NK-92 (cell line): ENCODE results near the gene NEMP2.
"Not testable (repeated sequence)": the region's sequence is repeated elsewhere in the genome, so short reads cannot be mapped to it uniquely, and the experiment has no call there.

Experiments used
- DNase-seq: peaks from one replicate; lab custom pipeline; 2025; ENCODE audit not compliant: unreplicated experiment; lab: John Stamatoyannopoulos, UW

Gene NEMP2

DNA sequence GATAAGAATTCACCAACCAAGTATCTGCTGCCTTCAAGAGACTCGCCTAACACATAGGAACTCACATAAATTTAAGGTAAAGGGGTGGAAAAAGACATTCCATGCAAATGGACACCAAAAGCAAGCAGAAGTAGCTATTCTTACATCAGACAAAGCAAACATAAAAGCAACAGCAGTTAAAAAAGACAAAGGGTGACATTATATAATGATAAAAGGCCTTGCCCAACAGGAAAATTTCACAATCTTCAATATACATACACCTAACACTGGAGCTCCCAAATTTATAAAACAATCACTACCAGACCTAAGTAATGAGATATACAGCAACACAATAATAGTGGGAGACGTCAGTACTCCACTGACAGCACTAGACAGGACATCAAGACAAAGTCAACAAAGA lies 41.4 kb downstream of the NEMP2 start:
- DNase-seq = no peak

DNA sequence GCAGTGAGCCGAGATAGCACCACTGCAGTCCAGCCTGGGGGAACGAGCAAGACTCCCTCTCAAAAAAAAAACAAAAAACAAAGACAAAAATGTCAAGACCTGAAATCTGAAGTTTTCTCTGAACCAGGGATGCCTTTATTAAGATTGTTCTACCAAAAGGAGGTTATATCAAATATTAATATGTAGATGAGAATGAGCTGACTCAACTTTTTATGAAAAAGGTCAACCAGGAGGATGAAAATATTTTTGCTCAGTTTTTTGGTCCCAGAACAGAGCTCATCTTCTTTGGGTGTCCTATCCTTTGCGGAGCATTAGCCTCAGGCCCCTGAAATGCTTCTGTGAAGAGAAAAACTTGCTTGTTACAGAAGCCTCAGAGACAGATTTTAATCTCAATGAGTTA lies 44.0 kb downstream of the NEMP2 start:
- no peak for DNase-seq

DNA sequence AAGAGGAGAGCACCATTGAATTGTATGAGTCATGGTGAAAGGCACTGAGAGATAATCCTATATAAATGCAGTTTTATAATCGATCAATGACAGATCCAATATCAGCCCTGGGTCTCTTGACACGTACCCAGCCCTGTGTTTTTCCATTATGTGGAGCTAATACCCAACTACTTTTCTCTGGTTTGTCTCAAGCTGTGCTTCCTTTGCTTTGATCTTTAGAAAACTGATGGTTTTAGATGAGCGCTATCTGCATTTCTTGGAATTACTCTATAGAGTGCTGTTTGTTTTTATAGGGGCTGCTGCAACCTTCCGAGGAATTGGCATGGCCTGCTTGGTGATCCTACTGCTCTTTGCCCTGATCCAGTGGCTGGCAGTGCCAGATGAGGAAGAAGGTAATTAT lies 45.0 kb downstream of the NEMP2 start:
- DNase-seq = no peak

DNA sequence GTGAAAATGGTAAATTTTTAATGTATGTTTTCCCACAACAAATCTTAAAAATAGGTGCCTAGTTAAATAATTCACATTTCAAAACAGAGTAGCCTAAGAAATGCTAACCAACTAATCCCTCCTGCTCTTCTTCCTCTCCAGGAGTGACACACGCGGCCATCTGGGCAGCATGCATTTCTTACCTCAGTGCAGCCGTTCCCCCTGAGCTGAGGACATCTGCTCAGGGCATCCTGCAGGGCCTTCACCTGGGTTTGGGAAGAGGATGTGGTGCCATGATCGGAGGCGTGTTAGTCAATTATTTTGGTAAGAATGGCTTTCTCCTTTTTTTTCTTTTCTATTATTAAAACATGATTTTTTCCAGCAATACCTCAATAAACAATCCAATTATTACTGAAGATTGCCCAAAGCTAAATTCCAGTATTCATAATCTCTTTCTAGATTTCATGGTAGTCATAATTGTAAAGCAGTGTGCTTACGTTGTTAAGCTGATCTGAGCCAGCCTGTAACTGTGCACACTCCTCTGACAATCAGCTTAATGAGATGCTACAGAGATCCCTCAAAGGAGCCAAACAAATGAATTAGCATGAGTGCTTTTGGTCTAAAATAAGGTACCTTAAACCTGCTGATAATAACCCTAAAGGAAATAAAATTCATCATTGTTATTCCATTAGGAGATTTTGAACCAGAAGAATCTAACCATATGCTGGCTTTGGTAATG lies 45.8 kb downstream of the NEMP2 start:
- DNase-seq = no peak

DNA sequence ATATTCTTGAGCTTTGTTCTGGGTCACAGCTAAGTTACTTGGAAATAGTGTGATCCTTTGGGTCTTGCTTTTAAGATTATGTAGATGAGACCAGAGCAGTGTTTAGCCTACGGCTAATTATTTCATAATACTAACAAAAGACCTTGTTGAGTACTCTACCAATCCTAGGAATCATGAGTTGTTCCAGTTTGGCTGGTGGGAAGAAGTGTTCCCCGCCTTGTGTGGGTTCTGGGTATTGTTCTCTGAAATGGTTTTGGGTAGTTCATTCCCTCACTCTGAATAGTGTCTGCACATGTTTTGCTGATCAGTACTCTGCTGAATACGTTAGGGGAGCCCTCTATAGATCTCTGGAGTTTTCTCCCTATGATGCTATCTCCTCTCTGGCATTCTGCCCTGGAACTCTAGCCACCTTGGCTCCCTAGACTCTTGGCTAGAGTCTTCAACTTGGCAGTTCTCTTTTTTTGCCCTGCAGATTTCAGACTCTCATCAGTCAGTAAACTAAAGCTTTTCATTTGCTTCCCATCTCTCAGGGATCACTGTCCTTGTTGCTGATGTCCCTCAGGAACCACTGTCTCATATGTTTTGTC lies 48.4 kb downstream of the NEMP2 start:
- no peak for DNase-seq

DNA sequence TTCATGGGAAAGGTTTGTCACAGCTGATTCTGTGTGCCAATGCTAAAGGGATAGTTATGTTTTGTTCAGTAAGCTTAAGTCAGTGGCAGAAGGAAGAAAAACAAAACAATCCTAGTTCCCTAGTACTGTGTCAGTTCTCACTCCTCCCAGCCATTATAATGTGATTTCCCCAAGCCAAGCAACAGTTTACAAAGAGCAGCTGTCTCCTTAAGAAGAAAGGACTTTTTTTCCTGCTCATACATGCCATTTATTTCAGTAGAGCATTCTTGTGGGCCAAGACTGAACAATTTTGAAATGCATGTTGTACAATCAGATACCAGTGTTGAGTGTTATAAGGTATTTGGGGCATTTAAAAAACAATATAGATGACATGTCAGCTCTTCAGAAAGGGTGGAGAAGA lies 52.1 kb downstream of the NEMP2 start:
- DNase-seq = no peak

DNA sequence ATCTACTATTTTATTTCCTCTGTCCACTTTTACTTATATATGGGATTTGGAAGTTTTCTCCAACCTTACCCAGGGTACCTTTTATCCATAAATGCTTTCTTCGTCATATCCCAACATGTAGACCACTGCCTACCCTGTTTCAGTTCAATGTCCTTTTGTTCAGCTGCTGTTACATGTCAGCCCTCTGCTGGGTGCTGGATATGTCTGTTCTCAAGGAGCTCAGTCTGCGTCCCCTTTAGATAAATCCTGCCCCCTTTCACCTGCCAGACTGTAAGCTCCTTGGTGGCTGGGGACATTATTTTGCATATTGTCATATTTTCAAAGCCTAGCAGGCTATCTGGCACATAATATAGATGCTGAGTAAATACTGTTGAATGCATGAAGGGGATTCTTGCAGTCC lies 53.2 kb downstream of the NEMP2 start:
- no peak for DNase-seq

DNA sequence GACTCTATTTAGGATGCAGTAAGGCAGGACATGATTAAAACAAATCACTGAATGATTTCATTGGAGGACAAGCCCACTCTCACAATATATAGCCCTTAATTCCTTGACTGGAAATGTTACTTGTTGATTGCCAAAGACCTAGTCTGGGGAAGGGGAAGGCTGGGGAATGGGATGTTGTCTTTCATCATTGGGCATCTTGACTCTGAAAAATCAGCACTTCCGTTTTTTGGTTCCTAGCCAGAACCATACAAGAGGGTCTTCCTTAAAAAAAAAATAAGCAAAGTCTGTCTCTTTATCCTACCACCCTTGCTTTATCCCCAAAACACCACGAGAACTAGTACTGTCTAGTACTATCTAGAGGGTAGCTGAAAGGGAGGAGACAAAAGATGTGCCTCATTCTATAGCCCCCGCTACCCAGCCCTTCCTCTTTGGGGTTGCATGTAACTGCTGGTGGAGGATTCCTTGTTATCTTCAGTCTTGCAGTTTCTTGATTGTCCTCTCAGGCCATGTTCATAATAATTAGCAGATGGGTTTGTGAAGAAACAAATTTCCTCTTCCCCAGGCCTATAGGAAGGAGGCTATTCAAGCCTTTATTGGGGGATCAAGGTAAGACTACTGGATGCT lies 55.8 kb downstream of the NEMP2 start:
- DNase-seq = no peak

DNA sequence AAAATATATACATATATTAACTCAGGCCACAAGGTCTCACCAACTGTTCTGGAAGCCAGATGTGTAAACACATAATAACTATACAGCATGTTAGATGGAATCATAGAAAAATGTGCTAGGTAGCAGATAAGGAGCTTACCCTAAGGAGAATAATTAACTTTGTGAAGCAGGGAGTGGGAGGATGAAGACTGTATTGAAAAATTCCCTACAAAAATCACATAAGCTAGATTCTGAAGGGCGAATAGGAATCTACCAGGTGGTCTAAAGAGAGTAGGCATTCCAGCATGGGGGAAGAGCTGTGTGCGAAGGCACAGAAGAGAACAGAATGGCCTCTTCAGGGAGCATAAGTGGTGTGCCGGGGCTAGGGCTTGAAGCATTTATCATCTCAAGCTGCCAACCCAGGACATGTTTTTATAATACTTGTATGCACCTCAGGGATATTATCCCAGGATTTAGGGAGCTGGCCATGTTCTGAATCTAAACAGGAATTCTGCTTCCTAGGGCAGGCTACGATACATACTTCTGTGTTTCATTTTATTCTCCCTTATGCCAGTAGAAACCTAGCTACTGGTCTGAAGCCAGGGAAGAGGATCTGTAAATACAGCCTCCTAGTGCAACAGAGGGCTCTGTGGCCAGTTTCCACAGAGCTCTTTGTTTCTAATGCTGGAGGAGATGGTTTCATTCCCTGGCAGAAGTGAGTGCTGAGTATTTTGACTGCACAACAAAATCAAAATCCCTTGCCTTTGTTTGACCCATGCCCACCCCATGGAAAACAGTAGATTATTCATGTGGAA lies 56.7 kb downstream of the NEMP2 start:
- DNase-seq = no peak

DNA sequence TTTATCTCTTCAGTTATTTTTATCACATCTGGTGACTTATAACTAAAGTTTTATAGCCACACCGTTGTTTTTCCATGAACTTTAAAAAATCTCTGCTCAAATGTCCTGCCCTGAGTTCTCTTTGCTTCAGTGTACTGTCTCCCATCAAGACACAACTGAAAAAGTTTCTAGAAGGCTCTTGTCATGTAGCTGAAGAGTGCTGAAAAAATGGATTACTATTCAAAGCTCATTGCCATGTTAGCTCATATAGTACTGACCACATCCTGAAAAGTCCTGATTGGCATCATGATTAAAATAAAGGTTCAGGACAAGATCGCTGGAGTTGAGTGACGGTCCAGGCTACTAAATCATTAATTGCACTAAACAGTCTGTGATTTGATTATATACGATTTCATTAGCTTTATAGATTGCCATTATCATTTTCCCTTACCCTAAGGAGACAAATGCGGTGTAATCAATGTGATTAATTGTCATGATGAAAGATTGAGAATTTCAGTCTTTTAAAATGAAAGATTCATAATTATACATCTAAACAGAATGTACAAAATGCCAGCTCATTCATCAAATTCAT lies 64.2 kb downstream of the NEMP2 start:
- DNase-seq = no peak

DNA sequence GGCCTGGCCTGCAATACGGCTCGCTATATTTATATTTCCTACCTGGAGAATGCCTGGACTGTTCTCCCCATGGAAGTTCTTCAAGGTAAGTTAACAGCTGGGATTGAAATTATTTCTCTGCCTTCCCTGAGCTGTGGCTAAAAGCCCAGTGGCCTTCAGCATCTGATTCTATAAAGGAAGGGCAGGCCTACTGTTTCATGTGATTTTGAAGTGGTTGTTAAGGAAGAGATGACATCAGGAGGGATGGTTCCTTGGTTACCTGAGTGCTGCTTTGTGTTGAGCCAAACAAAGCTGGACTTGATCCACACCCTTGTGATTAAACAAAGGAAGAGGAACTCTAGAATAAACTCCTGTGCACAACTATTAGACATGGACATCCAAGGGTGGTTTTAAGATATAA lies 64.8 kb downstream of the NEMP2 start:
- DNase-seq = no peak

DNA sequence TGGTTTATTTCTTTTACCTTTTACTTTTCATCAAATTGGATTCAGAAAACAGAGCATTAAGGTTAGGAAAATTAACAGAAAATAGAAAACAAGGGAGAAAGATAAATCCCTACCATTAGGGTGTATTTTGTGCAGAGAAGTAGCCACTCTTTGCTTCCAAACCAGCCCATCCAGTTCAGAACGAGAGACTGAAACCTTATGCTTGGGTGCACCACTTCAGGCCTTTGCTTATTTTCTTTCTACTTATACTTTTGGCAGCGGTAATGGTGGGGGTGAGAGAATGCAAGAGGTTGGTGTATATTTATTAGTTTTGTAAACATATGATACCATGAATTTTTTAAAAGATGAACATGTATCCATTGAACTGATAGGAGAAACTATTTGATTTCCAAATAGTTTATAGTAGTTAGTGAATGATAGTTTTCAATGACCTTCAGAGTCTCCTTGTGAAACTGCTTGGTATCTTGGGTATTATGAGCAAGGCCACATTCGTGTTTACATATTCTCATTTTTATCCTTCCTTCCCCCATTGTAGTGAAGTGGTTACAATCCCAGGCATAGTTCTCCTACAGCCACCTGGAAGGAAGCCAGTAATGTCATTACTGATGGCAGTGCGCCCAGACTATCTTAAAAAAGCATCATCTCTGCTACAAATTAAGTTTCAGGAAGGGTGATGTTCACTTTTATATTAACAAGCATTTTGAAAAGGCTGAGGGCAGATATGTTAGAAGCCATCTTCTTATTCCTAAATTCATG lies 65.5 kb downstream of the NEMP2 start:
- no peak for DNase-seq

DNA sequence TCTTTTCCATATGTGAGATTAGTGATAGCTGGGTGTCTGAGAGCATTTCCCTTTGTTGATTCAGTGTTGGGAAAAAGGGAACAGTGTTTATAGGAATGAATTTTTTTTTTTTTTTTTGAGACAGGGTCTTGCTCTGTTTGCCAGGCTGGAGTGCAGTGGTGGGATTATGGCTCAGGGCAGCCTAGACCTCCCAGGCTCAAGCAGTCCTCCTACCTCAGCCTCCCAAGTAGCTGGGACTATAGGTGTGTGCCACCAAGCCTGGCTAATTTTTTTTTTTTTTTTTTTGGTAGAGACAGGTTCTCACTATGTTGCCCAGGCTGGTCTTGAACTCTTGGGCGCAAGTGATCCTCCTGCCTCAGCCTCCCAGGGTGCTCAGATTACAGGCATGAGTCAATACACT lies 66.2 kb downstream of the NEMP2 start:
- not testable (repeated sequence) for DNase-seq

DNA sequence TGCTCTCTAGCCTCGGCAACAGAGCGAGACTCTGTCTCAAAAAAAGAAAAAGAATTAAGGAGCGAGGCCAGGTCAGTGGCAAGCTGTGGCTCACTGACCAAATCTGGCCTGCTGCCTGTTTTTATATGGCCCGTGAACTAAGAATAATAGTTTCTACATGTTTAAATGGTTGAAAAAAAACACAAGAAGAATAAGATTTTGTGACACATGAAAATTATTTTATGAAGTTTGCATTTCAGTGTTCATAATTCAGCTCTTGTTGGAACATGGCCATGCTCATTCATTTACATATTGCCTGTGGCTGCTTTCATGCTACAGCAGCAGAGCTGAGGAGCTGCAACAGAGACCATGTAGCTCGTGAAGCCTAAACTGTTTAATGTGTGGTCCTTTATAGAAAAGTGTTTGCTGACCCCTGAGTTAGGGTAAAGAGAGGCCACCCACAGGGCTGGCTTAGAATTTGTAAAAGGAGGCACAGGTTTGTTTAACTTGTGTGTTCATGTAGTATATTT lies 66.9 kb downstream of the NEMP2 start:
- DNase-seq = no peak

DNA sequence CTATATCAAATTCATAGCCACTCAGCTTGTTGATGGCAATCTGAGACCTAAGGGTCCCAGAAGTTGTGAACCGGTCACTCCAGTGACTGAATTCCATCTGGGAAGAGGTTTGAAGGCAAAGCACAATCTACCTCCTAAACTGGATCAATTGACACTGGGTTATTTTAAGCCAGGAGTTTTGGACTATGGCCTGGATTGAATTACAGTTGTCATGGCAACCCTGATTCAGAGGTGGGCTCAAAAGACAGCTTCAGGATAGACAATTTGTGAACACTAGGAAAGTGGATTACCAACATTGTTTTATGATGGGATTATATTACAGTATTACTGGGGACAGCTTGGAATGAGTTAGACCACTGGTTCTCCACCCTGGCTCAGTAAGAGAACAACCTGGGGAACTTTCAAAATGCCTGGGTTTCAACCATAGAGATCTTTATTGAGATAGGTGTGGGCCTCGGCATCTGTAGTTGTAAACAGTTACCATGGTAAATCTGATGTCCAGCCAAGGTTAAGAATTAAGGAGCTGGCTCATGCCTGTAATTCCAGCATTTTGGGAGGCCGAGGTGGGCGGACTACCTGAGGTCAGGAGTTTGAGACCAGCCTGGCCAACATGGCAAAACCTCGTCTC lies 67.6 kb downstream of the NEMP2 start:
- no peak for DNase-seq

DNA sequence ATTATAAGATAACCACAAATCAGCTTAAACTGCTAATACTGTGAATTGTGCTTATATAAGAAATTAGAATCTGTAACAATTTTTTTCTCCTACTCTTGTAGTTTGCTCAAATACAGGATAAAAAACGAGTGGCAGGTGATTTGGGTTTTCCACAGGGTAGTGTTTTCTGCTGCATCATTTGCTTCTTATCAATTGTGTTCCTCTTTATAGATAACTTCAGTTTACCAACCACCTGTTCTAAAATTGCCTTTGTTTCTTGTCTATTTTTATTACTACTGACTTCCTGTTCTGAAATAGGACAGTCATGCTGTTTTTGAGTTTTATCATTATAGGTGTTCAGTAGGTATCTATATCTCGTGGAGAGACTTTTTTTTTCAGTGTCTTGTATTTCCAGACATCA lies 69.5 kb downstream of the NEMP2 start:
- no peak for DNase-seq

DNA sequence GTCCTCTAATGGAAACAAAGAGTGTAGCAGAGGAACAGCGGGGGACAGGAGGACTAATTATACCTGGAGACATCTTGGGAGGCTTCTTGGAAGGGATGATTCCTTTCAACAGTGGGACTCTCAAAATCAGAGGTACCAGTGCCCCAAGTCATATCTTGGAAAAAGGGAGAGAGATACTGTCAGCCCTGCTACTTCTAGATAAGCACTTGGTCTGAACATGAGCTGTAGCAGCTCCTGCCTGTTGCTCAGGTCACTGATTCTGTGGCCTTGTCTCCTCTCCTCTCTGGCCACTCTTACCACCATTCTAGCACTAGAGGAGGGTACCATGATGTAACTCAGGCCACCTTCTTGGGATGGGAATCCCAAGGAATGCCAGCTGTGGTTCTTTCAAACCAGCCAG lies 71.9 kb downstream of the NEMP2 start:
- DNase-seq = no peak

DNA sequence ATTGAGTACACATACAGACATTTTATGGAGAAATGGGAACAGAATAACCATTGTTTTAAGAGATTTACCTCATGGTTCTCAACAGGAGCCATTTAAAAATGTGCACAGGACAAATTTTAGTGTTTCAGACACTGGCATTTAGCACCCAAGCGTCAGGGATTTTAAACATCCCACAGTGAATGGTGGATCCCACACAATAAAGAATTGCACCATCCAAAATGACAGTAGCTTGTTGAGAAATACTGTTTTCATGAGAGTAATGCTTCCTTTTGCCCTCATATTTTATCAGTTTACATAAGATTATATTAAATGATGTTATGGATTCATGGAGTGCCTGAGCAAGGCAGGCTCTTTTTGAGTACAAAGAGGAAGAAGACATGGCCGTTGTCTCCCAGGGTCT lies 72.3 kb downstream of the NEMP2 start:
- no peak for DNase-seq

DNA sequence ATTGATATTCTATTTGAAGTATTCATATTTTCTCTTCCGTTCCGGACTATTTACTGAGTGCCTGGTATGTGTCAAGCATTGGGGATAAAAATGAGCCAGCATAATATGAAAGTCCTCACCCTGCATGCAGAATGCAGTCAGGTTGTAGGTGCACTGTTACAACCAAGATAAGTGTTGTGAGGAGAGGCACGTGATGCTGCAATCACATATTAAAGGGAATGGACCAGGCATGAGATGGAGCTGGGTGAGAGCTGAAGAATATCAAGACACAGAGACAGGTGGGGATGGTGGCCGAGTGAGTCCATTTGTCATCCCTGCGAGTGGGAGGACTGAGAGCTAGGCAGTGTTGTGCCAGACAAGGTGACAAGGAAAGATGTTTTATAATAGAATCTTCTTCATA lies 74.0 kb downstream of the NEMP2 start:
- DNase-seq = no peak

DNA sequence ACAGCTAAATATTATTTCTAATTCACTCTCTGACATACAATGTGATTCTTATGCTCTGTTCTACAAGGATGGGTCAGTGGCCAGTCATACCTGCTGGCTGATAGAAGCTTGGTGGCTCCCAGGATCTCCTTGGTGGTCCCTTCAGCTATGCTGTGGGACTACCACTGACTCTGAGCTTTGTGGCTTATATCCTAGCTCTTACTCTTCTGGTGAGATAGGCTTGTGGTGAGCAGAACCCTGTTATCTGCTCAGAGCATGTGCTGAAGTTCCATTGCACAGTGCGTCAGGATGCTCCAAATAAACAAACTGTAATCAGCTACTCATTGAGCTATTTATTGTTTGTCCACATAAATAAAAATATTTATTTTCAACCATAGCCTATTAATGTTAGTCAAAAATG lies 74.6 kb downstream of the NEMP2 start:
- DNase-seq = no peak
